Spleen (tissue), 11 donors: ENCODE measurements around the gene LMBR1. TPM values are rescaled to one million over a fixed set of nuclear protein-coding genes. Genes with fewer than 3 reads are reported as not detected.

ENCODE experiments used
- DNase-seq: peaks from one replicate; pipeline ENCODE4 v3.0.0-alpha.2; 2020
- H3K27ac ChIP-seq, 8 donors: fragments of 200-600 bp; sonication (generic) in 7 of 8; 1 replicate in 4 of 8; 2 replicates in 4 of 8; pipeline versions ENCODE4 v1.5.0 to v1.8.0; 2016 to 2021; ENCODE audit warnings: inconsistent platforms in 4 of 8, mild to moderate bottlenecking in 4 of 8, moderate library complexity in 1 of 8
- H3K27me3 ChIP-seq, 7 donors: fragments of 200-600 bp; sonication (generic) in 6 of 7; replicated peaks in 1 of 7; 1 replicate in 4 of 7; 2 replicates in 3 of 7; pipeline versions ENCODE4 v1.5.0 to v1.8.0; 2016 to 2021; ENCODE audit warnings: inconsistent platforms in 3 of 7, mild to moderate bottlenecking in 1 of 7
- H3K36me3 ChIP-seq, 6 donors: fragments of 200-600 bp; sonication (generic) in 5 of 6; 1 replicate in 4 of 6; 2 replicates in 2 of 6; pipeline versions ENCODE4 v1.5.0 to v1.8.0; 2016 to 2021; ENCODE audit warnings: inconsistent platforms in 2 of 6
- H3K4me1 ChIP-seq, 6 donors: fragments of 200-600 bp; sonication (generic) in 5 of 6; 1 replicate in 3 of 6; 2 replicates in 3 of 6; pipeline versions ENCODE4 v1.5.0 to v1.8.0; 2016 to 2021; ENCODE audit warnings: inconsistent platforms in 3 of 6
- H3K4me3 ChIP-seq, 8 donors: fragments of 200-600 bp; sonication (generic) in 7 of 8; 1 replicate in 4 of 8; 2 replicates in 4 of 8; pipeline versions ENCODE4 v1.5.0 to v1.8.0; 2016 to 2021; ENCODE audit warnings: inconsistent platforms in 4 of 8, mild to moderate bottlenecking in 4 of 8, moderate library complexity in 2 of 8
- H3K9me3 ChIP-seq, 8 donors: fragments of 200-600 bp; sonication (generic) in 7 of 8; 1 replicate in 4 of 8; 2 replicates in 4 of 8; pipeline versions ENCODE4 v1.5.0 to v1.8.0; 2016 to 2021; ENCODE audit warnings: inconsistent platforms in 4 of 8
- POLR2A ChIP-seq, 3 donors: fragments of 450-650 bp; IDR thresholded peaks; one replicate each; pipeline ENCODE4 v1.5.1; 2017; ENCODE audit warnings: antibody characterized with exemption in 3 of 3, mild to moderate bottlenecking in 1 of 3
- POLR2AphosphoS5 ChIP-seq, 3 donors: sonication (generic); formaldehyde crosslinking; IDR thresholded peaks; one replicate each; pipeline ENCODE4 v1.5.1; 2017; ENCODE audit warnings: antibody characterized with exemption in 3 of 3
- WGBS, 5 donors: extraction: QIAGEN DNeasy Blood & Tissue Kit in 3 of 5; methylation state at CpG; one replicate each; pipeline versions ENCODE4 v1.1.5 to v1.1.7; 2013 to 2018; 5-methylcytosine and 5-hydroxymethylcytosine counted together
- intact Hi-C: fragments of 100-400 bp; cut with DNase I; formaldehyde crosslinking; loops from one replicate; pipeline ENCODE4 v1.15.0; 2023; ENCODE audit warnings: low total_unique reads
- polyA plus RNA-seq, 3 donors: library from polyadenylated mRNA; stranded (reverse); fragments of 200-250 nt; gene quantifications; one replicate each; pipeline ENCODE4 v1.2.1, GENCODE V29; 2013
- total RNA-seq, 7 donors: library from RNA; depleted of rRNA in 3 of 7; stranded (reverse); fragments of >200 nt in 3 of 7; fragmentation: NEBNext Ultra II Directional in 4 of 7; extraction: Animal tissue kit (Norgen Biotek cat#: 25700) in 4 of 7; gene quantifications; one replicate each; pipeline versions ENCODE4 v1.1.0 to v1.2.1, GENCODE V29; 2016 to 2021
- TF ChIP-seq, protein P1 (sequence below), 11 experiments: fragments of 200-600 bp in 7 of 11; fragments of 450-650 bp in 4 of 11; sonication (generic) in 4 of 11; IDR thresholded peaks in 8 of 11; conservative IDR thresholded peaks in 3 of 11; 1 replicate in 7 of 11; 2 replicates in 4 of 11; pipeline versions ENCODE4 v1.4.0 to v1.8.0; 2016 to 2021; ENCODE audit warnings: antibody characterized with exemption in 11 of 11, inconsistent platforms in 4 of 11, mild to moderate bottlenecking in 1 of 11
- donor health status: healthy with polysubstance abuse.
- donor health status: DM: no; HTN: no; CAD: no; lungs with moderate emphysema.
- donor health status: DM: no; HTN: no; CAD: no.
- donor health status: Bipolar disorder and iron deficiency.
- donor health status: healthy.
- donor health status: DM: no; HTN: no; CAD: no.
- donor health status: DM: yes; HTN: yes; CAD: no.

Gene LMBR1
- total and polyA plus RNA-seq, 10 donors = 4.8 to 88.3 (median 63.7) TPM

DNA sequence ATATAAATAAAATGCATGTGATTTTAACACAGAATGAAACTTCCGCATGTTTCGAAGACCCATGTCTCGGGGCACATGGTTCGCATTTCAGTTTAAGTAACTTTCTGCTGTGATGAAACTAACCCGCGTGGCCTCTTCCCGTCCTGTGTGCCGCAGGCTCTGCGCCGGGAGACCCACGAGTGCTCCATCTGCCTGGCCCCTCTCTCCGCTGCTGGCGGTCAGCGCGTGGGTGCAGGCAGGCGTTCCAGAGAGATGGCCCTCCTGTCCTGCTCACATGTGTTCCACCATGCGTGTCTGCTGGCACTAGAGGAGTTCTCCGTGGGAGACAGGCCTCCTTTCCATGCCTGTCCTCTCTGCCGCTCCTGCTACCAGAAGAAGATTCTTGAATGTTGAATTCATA is 216.7 kb downstream of the LMBR1 start:
- Histone ChIP-seq H3K4me1 (no peaks in the 10 kb centered on the region), H3K36me3 (peaks cover 0 to 98% (median 41%) of the 10 kb centered on the region in 6 donors), H3K4me3 (no peak overlapping the region), H3K27ac (no peak overlapping the region), H3K27me3 (no peaks in the 10 kb centered on the region), H3K9me3 (no peaks in the 10 kb centered on the region)
- TF ChIP-seq, protein P1, sequence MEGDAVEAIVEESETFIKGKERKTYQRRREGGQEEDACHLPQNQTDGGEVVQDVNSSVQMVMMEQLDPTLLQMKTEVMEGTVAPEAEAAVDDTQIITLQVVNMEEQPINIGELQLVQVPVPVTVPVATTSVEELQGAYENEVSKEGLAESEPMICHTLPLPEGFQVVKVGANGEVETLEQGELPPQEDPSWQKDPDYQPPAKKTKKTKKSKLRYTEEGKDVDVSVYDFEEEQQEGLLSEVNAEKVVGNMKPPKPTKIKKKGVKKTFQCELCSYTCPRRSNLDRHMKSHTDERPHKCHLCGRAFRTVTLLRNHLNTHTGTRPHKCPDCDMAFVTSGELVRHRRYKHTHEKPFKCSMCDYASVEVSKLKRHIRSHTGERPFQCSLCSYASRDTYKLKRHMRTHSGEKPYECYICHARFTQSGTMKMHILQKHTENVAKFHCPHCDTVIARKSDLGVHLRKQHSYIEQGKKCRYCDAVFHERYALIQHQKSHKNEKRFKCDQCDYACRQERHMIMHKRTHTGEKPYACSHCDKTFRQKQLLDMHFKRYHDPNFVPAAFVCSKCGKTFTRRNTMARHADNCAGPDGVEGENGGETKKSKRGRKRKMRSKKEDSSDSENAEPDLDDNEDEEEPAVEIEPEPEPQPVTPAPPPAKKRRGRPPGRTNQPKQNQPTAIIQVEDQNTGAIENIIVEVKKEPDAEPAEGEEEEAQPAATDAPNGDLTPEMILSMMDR (IDR thresholded peaks at IDR 0.05 in 8 of 11, conservative IDR thresholded peaks at IDR 0.05 in 3 of 11) = no peak
- TF ChIP-seq POLR2AphosphoS5 (IDR thresholded peaks at IDR 0.05) = peak in 1 of 3 donors; percentile 27
- TF ChIP-seq POLR2A (IDR thresholded peaks at IDR 0.05) = no peak
- no peak for DNase-seq
- intact Hi-C loops = no loop called here
- WGBS, 5 donors = 80 to 96% (median 91%) methylated on average over 19 of the region's 19 CpGs

DNA sequence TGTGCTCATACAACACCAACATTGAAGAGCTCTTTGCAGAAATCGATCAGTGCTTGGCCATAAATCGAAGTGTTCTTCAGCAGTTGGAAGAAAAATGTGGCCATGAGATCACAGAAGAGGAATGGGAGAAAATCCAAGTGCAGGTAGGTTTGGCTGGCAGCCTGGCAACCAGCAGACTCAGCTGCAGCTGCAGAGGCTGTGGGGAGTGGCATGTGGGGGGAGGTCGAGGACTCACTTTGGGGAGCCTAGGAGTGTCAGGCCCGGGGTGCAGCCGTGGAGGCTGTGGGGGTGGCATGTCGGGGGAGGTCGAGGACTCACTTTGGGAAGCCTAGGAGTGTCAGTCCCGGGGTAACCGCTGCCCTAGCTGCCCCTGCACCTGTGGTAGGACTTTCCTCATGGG is 217.3 kb downstream of the LMBR1 start:
- intact Hi-C loops = no loop called here
- 81 to 89% (median 85%) methylated on average over 9 of the region's 9 CpGs for WGBS, 5 donors
- H3K27ac ChIP-seq = no peak overlapping the region
- no peaks in the 10 kb centered on the region for H3K4me1 ChIP-seq
- TF ChIP-seq, protein P1 (IDR thresholded peaks at IDR 0.05 in 8 of 11, conservative IDR thresholded peaks at IDR 0.05 in 3 of 11) = no peak
- TF ChIP-seq POLR2A (IDR thresholded peaks at IDR 0.05) (no peak), POLR2AphosphoS5 (IDR thresholded peaks at IDR 0.05) (no peak)
- H3K36me3 ChIP-seq = peaks cover 0 to 96% (median 39%) of the 10 kb centered on the region in 6 donors
- H3K9me3 ChIP-seq = no peaks in the 10 kb centered on the region
- no peaks in the 10 kb centered on the region for H3K27me3 ChIP-seq
- no peak overlapping the region for H3K4me3 ChIP-seq
- no peak for DNase-seq

DNA sequence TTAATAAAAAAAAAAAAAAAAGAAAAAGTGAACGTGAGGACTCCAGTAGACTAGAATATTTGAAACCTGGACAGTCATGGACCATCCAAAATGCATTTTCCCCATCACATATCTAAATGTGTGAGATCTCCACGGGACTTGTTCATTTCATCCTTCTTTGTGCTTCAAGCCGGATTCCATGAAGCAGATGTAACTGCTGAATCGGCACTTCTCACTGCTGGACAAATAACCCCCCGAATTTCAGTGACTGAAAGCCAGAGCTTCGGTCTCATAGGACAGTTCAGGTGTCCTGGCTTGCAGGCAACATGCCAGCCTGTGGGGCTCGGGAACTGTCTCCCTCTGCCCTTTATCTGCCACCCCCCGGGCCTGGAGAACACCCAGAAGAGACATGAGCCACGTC is 219.1 kb downstream of the LMBR1 start:
- intact Hi-C loops = no loop called here

DNA sequence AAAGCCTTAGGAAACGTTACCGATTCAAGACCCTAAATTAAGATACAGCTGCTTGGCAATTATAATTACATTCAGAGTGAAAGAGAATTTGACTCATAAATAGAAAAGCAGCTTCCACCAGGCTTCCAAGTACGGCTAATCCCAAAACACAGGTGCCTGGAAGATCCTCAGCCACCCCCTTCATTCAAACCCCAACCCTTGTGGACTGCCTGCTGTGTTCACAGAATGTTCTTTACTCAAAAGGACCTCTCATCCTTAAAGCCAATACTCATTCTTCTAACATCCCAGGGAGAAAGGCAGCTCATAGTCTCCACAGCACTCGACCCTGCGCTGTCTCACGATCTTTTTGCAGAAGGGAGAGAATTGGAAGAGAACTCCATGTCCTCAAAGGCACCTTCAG is 219.5 kb downstream of the LMBR1 start:
- Histone ChIP-seq H3K4me3 (no peak overlapping the region), H3K27ac (no peak overlapping the region), H3K27me3 (no peaks in the 10 kb centered on the region), H3K36me3 (peaks cover 0 to 95% (median 36%) of the 10 kb centered on the region in 6 donors), H3K4me1 (no peaks in the 10 kb centered on the region), H3K9me3 (no peaks in the 10 kb centered on the region)
- intact Hi-C loops = no loop called here
- WGBS, 5 donors = 92 to 96% (median 94%) methylated on average over 6 of the region's 6 CpGs
- TF ChIP-seq POLR2A (IDR thresholded peaks at IDR 0.05) = no peak
- TF ChIP-seq, protein P1 (IDR thresholded peaks at IDR 0.05 in 8 of 11, conservative IDR thresholded peaks at IDR 0.05 in 3 of 11) = no peak
- no peak for TF ChIP-seq POLR2AphosphoS5 (IDR thresholded peaks at IDR 0.05)
- DNase-seq = no peak

More for the DNA sequence above, 219.1 kb downstream of the LMBR1 start:
- H3K36me3 ChIP-seq = peaks cover 0 to 95% (median 39%) of the 10 kb centered on the region in 6 donors
- no peaks in the 10 kb centered on the region for H3K9me3 ChIP-seq
- no peak for TF ChIP-seq POLR2A (IDR thresholded peaks at IDR 0.05)
- TF ChIP-seq, protein P1 (IDR thresholded peaks at IDR 0.05 in 8 of 11, conservative IDR thresholded peaks at IDR 0.05 in 3 of 11) = no peak
- TF ChIP-seq POLR2AphosphoS5 (IDR thresholded peaks at IDR 0.05) = no peak
- H3K27me3 ChIP-seq = no peaks in the 10 kb centered on the region
- no peaks in the 10 kb centered on the region for H3K4me1 ChIP-seq
- H3K27ac ChIP-seq = no peak overlapping the region
- H3K4me3 ChIP-seq = no peak overlapping the region
- 91 to 96% (median 95%) methylated on average over 8 to 9 of the region's 9 CpGs for WGBS, 5 donors
- DNase-seq = no peak
